HG03521 (cell line): ENCODE measurements around the gene SEMA5A.
"Not testable (repeated sequence)": the region's sequence is repeated elsewhere in the genome, so short reads cannot be mapped to it uniquely, and the experiment has no call there.

Source experiments
- ATAC-seq: cut with Tn5 transposase; IDR thresholded peaks from one replicate; pipeline ENCODE4 v1.9.1; 2021; ENCODE audit warnings: mild to moderate bottlenecking, moderate library complexity; ENCODE audit not compliant: unreplicated experiment

Gene SEMA5A

GRCh38 chr5:9363449-9363848 lies 182.4 kb downstream of the SEMA5A start:
- peak; percentile 0 for ATAC-seq

DNA sequence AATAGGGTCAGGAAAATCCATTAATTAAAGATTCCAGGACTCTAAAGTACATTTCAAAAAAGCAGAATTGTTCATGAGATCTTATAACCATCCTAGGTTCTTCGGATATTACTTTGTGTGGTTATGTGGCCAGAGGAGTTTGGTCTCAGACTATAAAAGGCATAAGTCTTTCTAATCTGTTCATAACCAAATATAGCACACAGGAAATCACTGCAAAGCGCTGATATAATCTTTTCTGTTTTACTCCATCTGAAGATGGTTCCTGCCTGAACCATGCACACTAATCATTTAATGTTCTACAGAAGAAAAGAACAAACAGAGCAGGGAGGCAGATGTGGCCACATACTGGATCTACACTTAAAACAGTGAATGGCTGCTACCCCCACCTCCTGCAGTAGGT lies 182.8 kb downstream of the SEMA5A start:
- peak; percentile 27 for ATAC-seq

DNA sequence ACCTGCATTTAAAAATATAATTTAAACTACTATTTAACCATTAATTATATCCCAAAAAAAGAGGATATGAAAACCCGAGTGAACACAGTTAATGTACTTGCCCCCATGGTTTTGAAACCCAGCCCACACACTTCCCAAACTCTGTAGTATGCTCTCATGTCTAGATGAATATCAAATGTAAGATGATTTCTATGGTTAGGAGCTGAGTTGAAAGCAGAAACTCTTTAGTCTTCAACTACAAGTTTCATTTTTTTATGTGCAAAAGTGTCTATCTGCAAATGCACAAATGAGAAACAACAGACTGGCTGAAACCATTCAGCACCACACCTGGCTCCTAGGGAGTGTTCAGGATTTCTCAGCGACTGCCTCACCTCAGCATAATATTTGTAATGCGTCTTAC lies 183.3 kb downstream of the SEMA5A start:
- peak; percentile 40 for ATAC-seq

GRCh38 chr5:9361835-9362234 lies 184.0 kb downstream of the SEMA5A start:
- peak; percentile 68 for ATAC-seq

GRCh38 chr5:9358961-9359685 lies 186.8 kb downstream of the SEMA5A start:
- no peak for ATAC-seq

GRCh38 chr5:9356351-9356825 lies 189.5 kb downstream of the SEMA5A start:
- ATAC-seq, result no peak

GRCh38 chr5:9354336-9355081 lies 191.4 kb downstream of the SEMA5A start:
- ATAC-seq, result no peak

- ATAC-seq, result not testable (repeated sequence)
Measured at GRCh38 chr5:9353048-9353447, 192.8 kb downstream of the SEMA5A start.

DNA sequence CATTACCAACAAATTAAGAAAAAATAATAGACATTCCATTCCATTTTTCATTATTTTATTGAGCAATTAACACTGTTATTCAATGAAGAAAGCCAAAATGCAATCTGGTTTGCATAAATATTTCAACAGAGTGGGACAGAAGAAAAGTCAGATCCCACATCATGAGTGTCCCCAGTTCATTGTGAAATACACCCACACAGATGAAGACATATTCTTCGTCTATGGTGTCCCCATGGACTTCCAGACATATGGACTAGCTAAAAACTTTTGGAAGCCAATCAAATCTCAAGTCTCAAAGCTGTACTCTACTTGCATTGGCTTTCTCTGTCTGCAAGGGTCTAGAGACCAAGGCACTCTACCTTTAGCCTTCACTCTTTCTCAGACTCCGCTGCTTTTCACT lies 194.3 kb downstream of the SEMA5A start:
- ATAC-seq, result no peak

DNA sequence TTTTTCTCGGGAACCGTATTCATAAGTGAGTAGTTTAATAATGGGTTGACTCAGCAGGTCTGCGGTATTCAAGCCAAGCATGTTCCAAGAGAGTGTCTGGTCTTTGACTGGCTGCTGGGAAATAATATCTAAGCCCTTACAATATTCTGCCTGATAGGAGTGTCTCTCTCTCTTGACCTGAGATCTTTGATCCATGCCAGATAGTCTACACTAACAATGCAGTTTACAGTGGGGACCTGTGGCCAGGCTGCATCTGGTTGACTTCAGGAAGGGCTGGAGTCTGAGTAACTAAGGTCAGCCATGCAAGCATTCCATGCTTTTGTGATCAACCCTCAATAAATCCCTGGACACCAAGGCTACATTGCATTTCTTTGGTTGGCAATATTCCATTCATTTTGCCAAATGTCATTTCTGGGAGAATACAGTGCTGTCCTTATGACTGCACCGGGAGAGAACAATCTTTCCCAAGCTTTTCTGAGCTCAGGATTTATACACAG lies 195.5 kb downstream of the SEMA5A start:
- no peak for ATAC-seq

GRCh38 chr5:9348401-9348996 lies 197.4 kb downstream of the SEMA5A start:
- ATAC-seq, result no peak

DNA sequence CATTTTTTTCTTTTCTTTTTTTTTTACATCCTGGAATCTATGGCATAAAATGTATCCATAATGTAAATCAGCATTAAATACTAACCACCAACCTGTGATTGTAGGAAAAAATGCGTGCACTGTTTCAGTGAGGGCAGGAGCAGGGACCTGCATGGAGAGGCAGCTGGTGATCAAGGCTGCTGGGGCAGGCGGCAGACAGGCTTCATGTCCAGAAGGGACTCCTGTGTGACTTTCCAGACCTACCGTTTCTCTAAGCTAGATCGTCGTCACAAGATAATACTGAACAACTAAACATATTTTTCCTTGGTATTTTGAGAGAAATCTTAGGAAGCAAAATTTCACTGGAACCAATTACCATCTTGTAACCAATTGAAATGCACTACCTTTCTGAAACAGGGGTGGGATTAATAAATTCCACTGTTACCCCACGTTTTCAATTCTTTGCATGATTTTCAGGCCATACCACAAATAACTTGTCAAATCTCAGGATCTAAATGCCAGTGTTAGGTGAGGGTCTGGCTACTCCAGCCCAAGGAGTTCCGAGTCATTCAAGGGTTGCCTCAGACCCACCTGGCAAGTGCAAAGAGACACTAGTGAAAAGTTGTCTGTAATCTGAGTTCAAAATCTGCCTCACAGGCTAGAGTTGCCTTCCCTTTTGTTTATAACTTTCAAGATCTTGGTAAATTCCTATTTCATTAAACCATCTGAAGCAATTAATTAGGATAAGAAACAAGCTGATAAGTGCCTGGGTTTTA lies 198.2 kb downstream of the SEMA5A start:
- ATAC-seq, result no peak

DNA sequence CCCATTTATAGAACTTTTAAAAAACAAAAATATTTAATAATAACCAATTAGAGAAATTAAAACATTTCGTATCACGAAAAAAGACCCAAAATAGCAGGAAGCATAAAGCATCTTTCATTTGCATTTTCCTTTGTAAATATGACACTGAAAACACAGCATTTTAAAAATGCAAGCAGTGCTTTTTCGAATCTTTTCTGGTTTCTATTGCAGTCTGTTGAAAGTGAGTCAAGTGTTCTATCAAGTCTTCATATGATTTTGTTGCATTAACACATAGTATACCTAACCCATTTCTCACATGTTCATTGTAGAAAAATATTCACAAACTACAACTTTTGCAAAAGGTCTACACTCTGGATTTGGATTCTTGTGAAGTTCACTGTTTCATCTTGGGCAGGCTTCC lies 198.8 kb downstream of the SEMA5A start:
- ATAC-seq, result no peak

DNA sequence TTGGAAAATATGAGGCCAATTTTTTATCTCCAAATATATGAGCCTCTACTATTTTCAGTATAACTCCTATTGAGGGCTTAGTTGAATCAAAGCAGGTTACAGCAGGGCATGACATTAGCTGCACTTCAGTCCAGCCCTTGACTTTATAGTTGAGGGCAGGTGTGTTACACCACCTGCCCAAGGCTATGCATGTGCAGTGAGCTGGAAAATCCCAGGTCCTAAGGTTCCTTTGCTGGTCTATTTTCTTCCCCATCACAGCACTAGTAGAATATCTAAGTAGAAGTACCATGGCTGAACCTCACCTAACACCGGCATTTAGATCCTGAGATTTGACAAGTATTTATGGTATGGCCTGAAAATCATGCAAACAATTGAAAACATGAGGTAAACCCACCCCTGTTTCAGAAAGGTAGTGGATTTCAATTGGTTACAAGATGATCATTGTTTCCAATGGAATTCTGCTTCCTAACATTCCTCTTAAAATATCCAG lies 201.1 kb downstream of the SEMA5A start:
- no peak for ATAC-seq

DNA sequence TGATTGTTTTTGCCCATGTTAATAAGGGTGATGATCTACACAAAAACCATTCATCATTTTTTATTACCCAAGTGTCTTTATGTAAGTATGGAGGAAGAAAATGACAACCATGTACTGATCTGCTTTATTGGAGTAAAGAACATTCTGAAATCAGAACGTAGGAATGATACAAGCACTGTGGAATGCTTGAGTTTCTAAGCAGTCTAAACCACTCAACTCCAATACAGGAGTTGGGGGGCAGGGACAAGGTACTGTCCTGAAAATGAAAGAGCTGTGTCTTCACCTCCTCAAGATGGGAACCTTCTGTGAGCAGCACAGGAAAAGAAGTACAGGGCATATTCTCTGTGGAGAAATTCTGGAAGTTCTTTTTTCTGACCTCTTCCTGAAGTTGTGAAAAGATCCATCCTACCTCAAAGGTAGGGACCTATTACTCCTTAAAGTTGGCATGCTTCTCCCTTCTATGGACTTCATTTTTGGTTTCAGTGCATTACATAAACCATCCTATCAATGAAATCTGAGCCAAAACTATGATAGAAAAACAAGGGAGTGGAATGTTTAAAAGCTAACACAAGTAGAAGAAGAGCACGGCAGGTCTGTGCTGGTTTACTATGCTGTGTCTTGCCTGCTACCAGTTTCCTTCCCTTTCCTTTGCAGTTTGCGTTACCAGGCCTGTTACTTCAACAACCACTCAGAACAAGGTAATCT lies 202.6 kb downstream of the SEMA5A start:
- ATAC-seq, result no peak

- ATAC-seq, result no peak
Measured at GRCh38 chr5:9342161-9342787, 203.6 kb downstream of the SEMA5A start.

DNA sequence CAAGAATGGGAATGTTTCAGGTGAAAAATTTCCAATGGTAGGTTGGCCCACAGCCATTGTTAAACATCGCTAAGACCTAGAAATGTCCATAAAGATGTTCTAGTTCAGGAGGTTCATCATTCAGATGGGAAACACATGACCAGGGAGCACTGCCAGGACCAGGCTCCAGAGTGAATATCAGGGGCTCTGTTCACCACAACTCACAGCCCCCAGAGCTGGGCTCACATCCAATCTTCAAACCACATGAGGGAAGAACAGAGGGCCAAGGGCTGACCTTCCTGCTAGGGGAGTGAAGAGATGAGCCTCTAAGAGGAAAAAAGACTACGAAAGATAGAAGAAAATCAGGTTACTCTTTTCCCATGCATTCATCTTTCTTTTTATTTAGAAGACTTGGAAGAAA lies 205.8 kb downstream of the SEMA5A start:
- ATAC-seq, result no peak

- peak; percentile 77 for ATAC-seq
Measured at GRCh38 chr5:9339206-9339818, 206.6 kb downstream of the SEMA5A start.

DNA sequence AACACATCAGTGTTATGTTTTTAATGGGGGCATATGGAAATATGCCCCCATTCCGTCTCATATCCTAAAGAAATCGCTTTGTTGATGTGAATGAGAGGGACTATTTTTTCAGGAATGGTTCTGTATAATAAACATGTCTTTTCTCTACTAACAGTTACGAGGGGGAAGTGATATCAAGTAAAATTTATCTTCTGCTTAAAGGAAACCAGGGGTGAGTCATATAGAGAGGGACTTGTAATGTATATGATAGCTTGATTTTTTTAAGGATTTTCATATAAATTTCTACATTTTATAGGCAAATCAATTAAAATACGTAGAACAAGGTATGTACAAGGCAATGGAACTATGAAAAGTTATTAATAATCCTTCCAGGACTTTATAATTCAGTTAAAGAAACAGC lies 207.1 kb downstream of the SEMA5A start:
- no peak for ATAC-seq
